Cardiac septum (tissue), 1 donor: ENCODE data around the gene PCDH1. TPM values are rescaled to one million over a fixed set of nuclear protein-coding genes. Genes with fewer than 3 reads are reported as not detected.

Experiments
- DNase-seq: peaks from one replicate; pipeline ENCODE4 v3.0.0-alpha.2; 2020; ENCODE audit warnings: low spot score
- intact Hi-C: fragments of 100-400 bp; cut with DNase I; formaldehyde crosslinking; loops from one replicate; pipeline ENCODE4 v1.14.0; 2022
- total RNA-seq: library from RNA; stranded (reverse); fragmentation: NEBNext Ultra II Directional; extraction: Animal tissue kit (Norgen Biotek cat#: 25700); gene quantifications from one replicate; pipeline ENCODE4 v1.2.1, GENCODE V29; 2021
- donor health status: DM: no; HTN: no; CAD: no.

PCDH1 gene
- total RNA-seq, 1 donor from 2014 or later, result 16.9 TPM

GRCh38 chr5:141876628-141877355 is 1.4 kb downstream of the PCDH1 start:
- intact Hi-C loops, result loop anchor here (5.0 kb wide), 2 partner anchors 39 to 69 kb away; no protein-coding TSS in a partner anchor

DNA sequence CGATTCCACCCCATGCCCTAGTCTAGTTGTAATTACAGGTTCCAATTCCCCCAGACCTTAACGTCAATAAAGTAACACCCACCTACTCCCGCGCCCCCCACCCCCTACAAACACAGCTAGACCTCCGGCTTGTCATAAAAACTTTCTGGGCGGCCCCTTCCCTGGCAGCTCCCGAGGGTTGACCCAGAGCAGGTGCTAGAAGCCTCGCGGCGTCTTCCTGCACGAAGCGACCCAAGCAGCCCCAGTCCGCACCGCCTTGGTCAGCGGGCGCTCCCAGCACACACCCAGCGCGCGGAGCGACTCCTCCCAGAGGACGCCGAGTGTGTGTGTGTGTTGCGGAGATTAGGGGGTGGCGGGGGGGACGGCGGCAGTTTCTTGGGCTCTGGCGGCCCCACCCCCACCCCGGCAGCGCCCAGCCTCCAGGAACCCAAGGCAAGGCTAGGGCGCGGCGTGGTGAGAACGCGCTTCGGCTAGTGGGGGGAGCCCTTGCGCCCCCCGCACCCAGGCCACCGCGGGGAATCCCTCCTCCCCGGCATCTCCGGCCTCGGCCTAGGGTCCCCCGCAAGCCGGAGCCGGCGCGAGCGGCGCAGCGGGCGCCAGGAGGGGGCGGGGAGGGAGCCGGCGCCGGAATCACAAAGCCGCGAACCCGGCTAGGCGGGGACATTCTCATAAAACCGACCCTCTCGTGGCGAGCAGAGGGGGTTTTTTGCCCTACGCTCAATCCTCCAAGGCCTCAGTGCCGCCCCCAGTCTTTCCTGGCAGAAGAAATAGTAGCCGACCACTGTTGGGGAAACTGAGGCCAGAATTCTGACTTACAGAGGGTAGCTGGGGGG is 2.2 kb downstream of the PCDH1 start:
- intact Hi-C loops, result loop anchor here (2.0 to 5.0 kb wide), 3 partner anchors 25 to 69 kb away; no protein-coding TSS in a partner anchor
- no peak for DNase-seq

More at GRCh38 chr5:141876628-141877355, 1.4 kb downstream of the PCDH1 start:
- DNase-seq, result no peak

DNA sequence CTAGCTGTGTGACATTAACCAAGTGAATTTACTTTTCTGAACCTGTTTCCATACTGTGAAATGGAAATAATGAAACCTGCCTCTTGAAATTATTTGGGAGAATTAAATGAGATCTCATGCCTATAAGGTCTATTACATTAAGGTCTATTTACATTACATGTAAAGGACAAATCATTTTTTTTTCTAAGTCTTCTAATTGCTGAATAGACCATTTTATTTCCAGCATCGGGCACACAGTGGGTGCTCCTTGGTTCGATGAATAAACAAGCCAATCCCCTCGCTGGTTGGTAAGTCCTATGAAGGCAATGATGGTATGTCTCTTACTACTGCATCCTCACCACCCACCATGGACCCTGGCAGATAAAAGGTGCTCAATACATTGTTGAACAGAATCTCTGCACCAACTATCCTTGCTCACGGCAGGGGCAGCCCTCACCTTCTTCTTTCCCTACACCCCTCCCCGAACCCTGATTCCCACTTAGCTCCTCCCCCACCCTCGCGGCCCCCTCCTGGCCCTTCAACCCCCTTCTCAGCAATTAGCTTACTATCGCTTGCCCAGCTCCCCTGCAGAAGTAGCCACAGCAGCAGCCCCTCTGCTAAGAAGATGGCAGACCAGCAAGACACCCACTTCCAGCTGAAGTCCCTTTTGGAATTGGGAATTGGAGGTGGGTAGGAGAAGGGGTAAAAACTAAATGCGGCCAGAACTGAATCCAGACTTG is 3.0 kb downstream of the PCDH1 start:
- intact Hi-C loops, result loop anchor here (2.0 to 5.0 kb wide), 3 partner anchors 24 to 68 kb away; no protein-coding TSS in a partner anchor
- no peak for DNase-seq

- DNase-seq, result no peak
- intact Hi-C loops, result loop anchor here (2.0 kb wide), 1 partner anchor 24 kb away; no protein-coding TSS in a partner anchor
Observed at GRCh38 chr5:141874262-141874964, 3.8 kb downstream of the PCDH1 start.

- no peak for DNase-seq
- intact Hi-C loops, result loop anchor here (2.0 kb wide), 1 partner anchor 23 kb away; no protein-coding TSS in a partner anchor
Observed at GRCh38 chr5:141873933-141874261, 4.3 kb downstream of the PCDH1 start.

DNA sequence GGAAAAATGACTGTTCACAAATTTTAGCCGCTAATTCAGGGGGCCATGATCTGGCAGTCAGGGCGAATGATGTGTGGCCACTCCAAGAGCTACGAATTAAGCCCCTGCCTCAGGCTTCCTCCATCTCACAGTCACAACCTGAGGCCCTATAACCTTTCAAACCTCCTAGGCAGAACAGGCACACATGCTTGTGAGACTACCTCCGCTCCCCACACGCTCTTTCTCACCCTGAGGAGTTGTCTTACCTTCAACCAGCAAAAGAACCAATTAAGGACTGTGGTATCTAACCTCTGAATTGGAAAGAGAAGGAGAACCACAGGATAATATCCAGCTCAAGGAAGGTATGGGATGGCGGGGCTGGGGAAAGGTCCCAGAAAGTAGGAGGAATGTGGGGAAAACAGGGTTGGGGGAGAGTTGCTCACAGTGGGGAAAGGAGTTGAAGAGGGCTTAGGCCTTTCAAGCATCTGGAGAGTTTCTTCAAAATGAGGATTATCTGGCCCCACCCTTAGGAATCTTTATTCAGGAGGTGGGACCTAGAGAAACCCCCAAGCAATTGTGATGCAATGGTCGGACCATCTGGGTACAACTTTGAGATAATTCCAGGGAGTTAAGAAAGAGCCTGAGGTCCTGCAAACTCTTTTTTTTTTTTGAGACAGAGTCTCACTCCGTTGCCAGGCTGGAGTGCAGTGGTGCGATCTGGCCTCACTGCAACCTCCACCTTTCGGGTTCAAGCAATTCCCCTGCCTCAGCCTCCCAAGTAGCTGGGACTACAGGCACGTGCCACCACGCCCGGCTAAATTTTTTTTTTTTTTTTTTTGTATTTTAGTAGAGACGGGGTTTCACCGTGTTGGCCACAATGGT is 5.5 kb downstream of the PCDH1 start:
- intact Hi-C loops, result no loop called here
- no peak for DNase-seq

DNA sequence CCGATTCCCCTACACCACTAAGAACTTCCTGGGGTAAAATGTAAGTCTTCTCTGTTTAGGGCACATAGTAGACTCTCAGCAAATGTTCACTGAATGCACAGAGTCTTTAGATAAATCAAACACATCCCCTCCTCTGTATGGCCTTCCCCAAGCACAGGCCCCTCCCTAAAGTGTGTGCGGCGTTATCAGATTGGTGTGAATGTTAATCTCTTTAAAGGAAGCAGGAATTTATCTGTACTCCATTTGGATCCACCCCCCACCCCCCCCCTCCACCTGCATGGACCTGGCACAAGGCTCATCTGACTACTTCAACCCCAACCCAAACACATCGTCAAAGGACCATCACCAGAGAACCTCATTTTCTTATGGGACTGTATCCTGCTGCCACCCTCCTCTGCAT is 6.3 kb downstream of the PCDH1 start:
- peak; percentile 15 for DNase-seq
- intact Hi-C loops, result no loop called here

GRCh38 chr5:141870871-141871270 is 7.3 kb downstream of the PCDH1 start:
- peak; percentile 70 for DNase-seq
- intact Hi-C loops, result no loop called here

- intact Hi-C loops, result no loop called here
- DNase-seq, result peak; percentile 44
Observed at GRCh38 chr5:141870228-141870627, 8.0 kb downstream of the PCDH1 start.

- DNase-seq, result peak; percentile 64
- intact Hi-C loops, result no loop called here
Observed at GRCh38 chr5:141869514-141869913, 8.7 kb downstream of the PCDH1 start.

- DNase-seq, result no peak
Observed at GRCh38 chr5:141869040-141869439, 9.2 kb downstream of the PCDH1 start.

DNA sequence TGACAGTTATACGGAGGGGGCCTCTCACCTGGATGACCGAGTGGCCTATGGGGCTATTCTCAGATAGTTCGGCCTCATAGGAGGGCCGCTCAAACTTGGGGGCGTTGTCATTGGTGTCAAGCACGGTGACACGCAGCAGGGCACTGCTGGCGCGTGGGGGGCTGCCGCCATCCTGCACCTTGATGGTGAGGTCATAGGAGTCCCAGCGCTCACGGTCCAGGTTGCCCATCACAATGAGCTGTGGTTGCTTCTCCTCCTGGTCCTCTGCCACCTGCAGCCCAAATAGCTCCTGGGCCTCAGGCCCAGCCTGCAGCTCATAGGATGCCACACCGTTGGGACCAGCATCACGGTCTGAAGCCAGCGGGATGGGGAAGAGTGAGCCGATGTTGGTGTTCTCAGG is 9.7 kb downstream of the PCDH1 start:
- no peak for DNase-seq
- intact Hi-C loops, result no loop called here

More at GRCh38 chr5:141869040-141869439, 9.2 kb downstream of the PCDH1 start:
- intact Hi-C loops, result no loop called here

DNA sequence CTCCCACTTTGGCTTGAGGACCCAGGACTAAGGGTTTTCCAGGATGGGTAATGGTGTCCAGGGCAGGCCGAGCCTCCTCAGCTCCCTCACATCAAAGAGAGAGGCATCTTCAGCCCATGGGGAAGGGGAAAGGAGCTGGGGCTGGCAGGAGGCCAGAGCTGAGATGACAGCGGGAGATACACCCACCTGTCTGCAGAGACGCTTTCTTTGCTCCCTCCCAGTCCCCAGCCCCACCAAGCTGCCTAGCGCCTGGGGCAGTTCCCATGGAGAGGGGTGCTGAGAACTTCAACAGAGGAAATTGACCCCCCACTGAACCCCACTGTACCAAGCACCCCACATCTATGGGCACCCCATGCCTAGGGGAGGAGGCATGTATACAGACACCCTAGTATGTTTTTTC is 10.6 kb downstream of the PCDH1 start:
- intact Hi-C loops, result no loop called here
- no peak for DNase-seq

GRCh38 chr5:141867139-141867538 is 11.1 kb downstream of the PCDH1 start:
- intact Hi-C loops, result no loop called here
- no peak for DNase-seq

- no peak for DNase-seq
- intact Hi-C loops, result no loop called here
Observed at GRCh38 chr5:141866096-141866495, 12.1 kb downstream of the PCDH1 start.

- intact Hi-C loops, result no loop called here
- DNase-seq, result no peak
Observed at GRCh38 chr5:141865406-141865805, 12.8 kb downstream of the PCDH1 start.

- no peak for DNase-seq
- intact Hi-C loops, result no loop called here
Observed at GRCh38 chr5:141864371-141865370, 13.5 kb downstream of the PCDH1 start.
